A673 (cell line): ENCODE measurements around the gene POGLUT2. TPM values are rescaled to one million over a fixed set of nuclear protein-coding genes. Genes with fewer than 3 reads are reported as not detected.

ENCODE experiments used
- BruUV-seq: library from RNA; stranded (reverse); fragments of 400-500 nt; replicated peaks from 2 replicates; lab custom pipeline; 2021; lab: Mats Ljungman, UMichigan
- CTCF ChIA-PET: fragments of 300-600 bp; sonication (Branson Sonifier 250); formaldehyde crosslinking; loops from one replicate; lab custom pipeline; 2022; ENCODE audit warnings: antibody characterized with exemption; lab: Charles Lee
- POLR2A ChIA-PET: fragments of 300-600 bp; sonication (Branson Sonifier 250); formaldehyde crosslinking; loops from one replicate; lab custom pipeline; 2022; ENCODE audit warnings: antibody characterized with exemption; ENCODE audit not compliant: low non-redundant PET; lab: Charles Lee
- DNase-seq: peaks from one replicate; pipeline ENCODE4 v3.0.0-alpha.2; 2015; ENCODE audit warnings: low spot score
- H3K27ac ChIP-seq: fragments of 200-600 bp; sonication (generic); 2 replicates; pipeline ENCODE4 v1.5.1; 2016; ENCODE audit warnings: mixed run types, low read depth, mild to moderate bottlenecking, mixed read lengths, antibody characterized with exemption, low read length; ENCODE audit not compliant: poor library complexity, severe bottlenecking
- H3K27me3 ChIP-seq: fragments of 200-600 bp; sonication (generic); replicated peaks from 2 replicates; pipeline ENCODE4 v1.6.1; 2017; ENCODE audit warnings: mixed run types, low read depth, mild to moderate bottlenecking, mixed read lengths, antibody characterized with exemption, low read length; ENCODE audit not compliant: insufficient read depth, poor library complexity
- H3K36me3 ChIP-seq: fragments of 200-600 bp; sonication (generic); 2 replicates; pipeline ENCODE4 v1.6.1; 2016; ENCODE audit warnings: mixed run types, mild to moderate bottlenecking, mixed read lengths, antibody characterized with exemption, low read length; ENCODE audit not compliant: insufficient read depth, poor library complexity, severe bottlenecking
- H3K4me1 ChIP-seq: fragments of 200-600 bp; sonication (generic); 2 replicates; pipeline ENCODE4 v1.6.1; 2017; ENCODE audit warnings: mixed run types, mild to moderate bottlenecking, mixed read lengths, antibody characterized with exemption, low read length; ENCODE audit not compliant: insufficient read depth, poor library complexity, severe bottlenecking
- H3K4me3 ChIP-seq: fragments of 200-600 bp; sonication (generic); 2 replicates; pipeline ENCODE4 v1.5.1; 2016; ENCODE audit warnings: low read depth, mixed run types, mild to moderate bottlenecking, mixed read lengths, low read length; ENCODE audit not compliant: poor library complexity, severe bottlenecking
- H3K9me3 ChIP-seq: fragments of 200-600 bp; sonication (generic); 2 replicates; pipeline ENCODE4 v1.6.1; 2016; ENCODE audit warnings: mixed run types, low read depth, mild to moderate bottlenecking, mixed read lengths, antibody characterized with exemption, low read length; ENCODE audit not compliant: poor library complexity, severe bottlenecking
- CTCF ChIP-seq: fragments of 300-800, 200-600 bp; sonication (generic); conservative IDR thresholded peaks from 2 replicates; pipeline ENCODE4 v1.5.1; 2017; ENCODE audit warnings: low read depth, mild to moderate bottlenecking, antibody characterized with exemption, low read length, moderate library complexity, mixed read lengths
- EZH2 ChIP-seq: fragments of 200-600 bp; sonication (generic); IDR thresholded peaks from 2 replicates; pipeline ENCODE4 v1.6.1; 2017; ENCODE audit warnings: borderline replicate concordance, low read depth, mild to moderate bottlenecking, mixed read lengths, antibody characterized with exemption, low read length; ENCODE audit not compliant: poor library complexity, severe bottlenecking
- intact Hi-C: fragments of 100-400 bp; cut with micrococcal nuclease; formaldehyde crosslinking; loops from one replicate; pipeline ENCODE4 v1.10.0; 2022; ENCODE audit not compliant: unreplicated experiment
- total RNA-seq: library from RNA; stranded (reverse); gene quantifications from 2 replicates; pipeline ENCODE4 v1.2.3, GENCODE V29; 2021

POGLUT2 gene
- total RNA-seq, 1 experiment from 2014 or later = 12.0 TPM

GRCh38 chr13:102751886-102752285 lies 46.9 kb downstream of the POGLUT2 start:
- POLR2A ChIA-PET = no interaction called here
- Histone ChIP-seq H3K4me3 (no peak overlapping the region), H3K4me1 (no peaks in the 10 kb centered on the region), H3K9me3 (peaks cover 4% of the 10 kb centered on the region), H3K36me3 (no peaks in the 10 kb centered on the region), H3K27me3 (no peaks in the 10 kb centered on the region), H3K27ac (no peak overlapping the region)
- no peak for DNase-seq
- intact Hi-C loops = no loop called here
- TF ChIP-seq EZH2 = no peak
- TF ChIP-seq CTCF = no peak
- CTCF ChIA-PET = no interaction called here
- no TSS peak for BruUV-seq

GRCh38 chr13:102742506-102742905 lies 56.3 kb downstream of the POGLUT2 start:
- no peak for TF ChIP-seq EZH2
- TF ChIP-seq CTCF = no peak

GRCh38 chr13:102742101-102742500 lies 56.7 kb downstream of the POGLUT2 start:
- no TSS peak for BruUV-seq
- Histone ChIP-seq H3K27ac (no peak overlapping the region), H3K9me3 (peaks cover 25% of the 10 kb centered on the region), H3K4me3 (no peak overlapping the region), H3K27me3 (peaks cover 46% of the 10 kb centered on the region), H3K36me3 (no peaks in the 10 kb centered on the region), H3K4me1 (no peaks in the 10 kb centered on the region)
- no peak for TF ChIP-seq CTCF
- TF ChIP-seq EZH2 = no peak
- intact Hi-C loops = no loop called here
- ChIA-PET CTCF (no interaction called here), POLR2A (no interaction called here)
- DNase-seq = no peak

More at GRCh38 chr13:102742506-102742905, 56.3 kb downstream of the POGLUT2 start:
- peaks cover 25% of the 10 kb centered on the region for H3K9me3 ChIP-seq
- DNase-seq = no peak
- H3K4me1 ChIP-seq = no peaks in the 10 kb centered on the region
- no peak overlapping the region for H3K27ac ChIP-seq
- intact Hi-C loops = no loop called here
- no TSS peak for BruUV-seq
- no peak overlapping the region for H3K4me3 ChIP-seq
- H3K27me3 ChIP-seq = peaks cover 42% of the 10 kb centered on the region
- no peaks in the 10 kb centered on the region for H3K36me3 ChIP-seq
- POLR2A ChIA-PET = no interaction called here
- CTCF ChIA-PET = no interaction called here

Other genes starting within 250 kb of the POGLUT2 start
- gene TPP2, start 202.0 kb downstream of the POGLUT2 start, total RNA-seq = 52.5 and 54.4 TPM in 2 replicates
- not detected in 2 replicates for gene METTL21C, start 103.9 kb downstream of the POGLUT2 start, total RNA-seq
- 29.8 and 44.1 TPM in 2 replicates for gene TEX30, start 25.2 kb downstream of the POGLUT2 start, total RNA-seq
- gene BIVM, start 143 bp upstream of the POGLUT2 start, total RNA-seq = 19.5 and 21.9 TPM in 2 replicates
- gene ERCC5, start 47.1 kb upstream of the POGLUT2 start, total RNA-seq = 36.2 and 37.6 TPM in 2 replicates